SK-N-SH (cell line): ENCODE measurements around the gene HNRNPF. TPM values are rescaled to one million over a fixed set of nuclear protein-coding genes. Genes with fewer than 3 reads are reported as not detected.

Experiments
- FOXJ3 ChIP-seq: sonication (generic); formaldehyde crosslinking; IDR thresholded peaks from 2 replicates; pipeline ENCODE4 v1.5.1; 2020; ENCODE audit warnings: mild to moderate bottlenecking, missing genetic modification reagents
- RFX5 ChIP-seq: IDR thresholded peaks from 2 replicates; pipeline ENCODE4 v1.6.1; 2012; ENCODE audit warnings: mild to moderate bottlenecking, improper control_type of control experiment, low read length
- polyA plus RNA-seq, 3 experiments: library from polyadenylated mRNA; depleted of rRNA; stranded (reverse); fragments of >200 nt; gene quantifications; 2 replicates each; pipeline ENCODE4 v1.2.3, GENCODE V29; 2012
- small RNA-seq, 7 experiments: library from RNA; depleted of rRNA; stranded (forward); fragments of <200 nt; gene quantifications; one replicate each; pipeline ENCODE3, GENCODE V24; 2012
- TF ChIP-seq, protein P1 (sequence below): IDR thresholded peaks from 2 replicates; pipeline ENCODE4 v1.4.0; 2012; ENCODE audit warnings: low read depth, borderline replicate concordance

HNRNPF gene
- polyA plus RNA-seq, 1 of the 3 experiments (the other 2 are of a cell fraction) = 195 TPM

DNA sequence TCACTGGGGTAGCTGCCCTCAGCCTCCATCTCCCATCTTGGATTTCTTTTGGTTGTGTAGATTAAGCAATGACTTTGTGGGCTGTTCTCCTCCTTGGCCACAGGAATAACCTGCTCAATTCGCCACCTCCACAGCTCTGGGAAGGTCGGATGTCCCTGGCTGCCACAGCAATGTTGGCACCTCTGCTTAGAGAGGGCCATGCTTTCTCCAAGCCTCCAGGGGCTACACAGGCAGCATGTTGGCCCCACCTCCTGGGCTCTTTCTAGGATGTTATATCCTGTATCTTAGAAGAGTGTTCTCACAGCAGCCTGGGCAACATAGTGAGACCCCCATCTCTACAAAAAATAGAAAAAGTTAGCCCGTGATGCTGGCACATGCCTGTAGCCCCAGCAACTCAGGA, 72.9 kb downstream of the HNRNPF start (continued):
- TF ChIP-seq, protein P1, sequence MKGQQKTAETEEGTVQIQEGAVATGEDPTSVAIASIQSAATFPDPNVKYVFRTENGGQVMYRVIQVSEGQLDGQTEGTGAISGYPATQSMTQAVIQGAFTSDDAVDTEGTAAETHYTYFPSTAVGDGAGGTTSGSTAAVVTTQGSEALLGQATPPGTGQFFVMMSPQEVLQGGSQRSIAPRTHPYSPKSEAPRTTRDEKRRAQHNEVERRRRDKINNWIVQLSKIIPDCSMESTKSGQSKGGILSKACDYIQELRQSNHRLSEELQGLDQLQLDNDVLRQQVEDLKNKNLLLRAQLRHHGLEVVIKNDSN = no peak
- TF ChIP-seq RFX5 (no peak), FOXJ3 (CRISPR knock-in tag) (no peak)

Small RNA genes within 50 kb of the gene (small RNA-seq; reads per million reads assigned to genes)
- gene RNU6ATAC11P (0 reads per million in 7 experiments), gene RNU7-193P (0 to 1.1 (median 0) reads per million in 7 experiments), gene SNORD3J (0 reads per million in 7 experiments)

Other genes starting within 250 kb of the HNRNPF start
- not detected in 2 replicates for gene RASGEF1A, start 142.1 kb downstream of the HNRNPF start, polyA plus RNA-seq (2012; rRNA removed)
- not detected in 2 replicates for gene FXYD4, start 37.5 kb downstream of the HNRNPF start, polyA plus RNA-seq (2012; rRNA removed)
- 2.7 and 5.7 TPM in 2 replicates for gene ZNF487, start 27.9 kb upstream of the HNRNPF start, polyA plus RNA-seq (2012; rRNA removed)
- 11.4 and 18.9 TPM in 2 replicates for gene ZNF239, start 165.4 kb upstream of the HNRNPF start, polyA plus RNA-seq (2012; rRNA removed)
- gene ZNF485, start 197.3 kb upstream of the HNRNPF start, polyA plus RNA-seq (2012; rRNA removed) = 3.0 and 3.9 TPM in 2 replicates
- 27.2 and 39.0 TPM in 2 replicates for gene ZNF32, start 239.7 kb upstream of the HNRNPF start, polyA plus RNA-seq (2012; rRNA removed)